GM18867 (cell line): ENCODE results near the gene PODXL.
"Not testable (repeated sequence)": the region's sequence is repeated elsewhere in the genome, so short reads cannot be mapped to it uniquely, and the experiment has no call there.

Experiments
- ATAC-seq: cut with Tn5 transposase; IDR thresholded peaks from one replicate; pipeline ENCODE4 v1.9.1; 2021; ENCODE audit warnings: mild to moderate bottlenecking, moderate library complexity; ENCODE audit not compliant: unreplicated experiment

Gene PODXL

DNA sequence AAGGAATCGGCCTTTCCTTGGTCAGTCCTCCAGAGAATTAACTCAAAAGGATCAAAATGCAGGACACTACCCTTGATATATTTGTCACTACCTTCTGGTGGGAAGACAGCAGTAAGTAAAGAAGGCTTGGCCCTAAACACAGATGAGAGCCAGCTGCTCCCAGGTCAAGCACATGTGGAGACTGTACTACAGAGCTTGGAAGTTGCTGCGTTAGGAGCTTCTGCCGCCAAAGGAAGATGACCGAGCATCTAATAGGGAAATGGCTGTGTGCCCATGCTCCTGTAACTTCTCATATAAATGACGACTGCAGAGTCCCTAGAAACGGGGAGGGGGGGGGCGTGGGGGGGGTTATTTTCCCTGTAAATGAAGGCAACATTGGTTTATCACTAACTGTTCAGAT, 59.0 kb downstream of the PODXL start:
- ATAC-seq: no peak

DNA sequence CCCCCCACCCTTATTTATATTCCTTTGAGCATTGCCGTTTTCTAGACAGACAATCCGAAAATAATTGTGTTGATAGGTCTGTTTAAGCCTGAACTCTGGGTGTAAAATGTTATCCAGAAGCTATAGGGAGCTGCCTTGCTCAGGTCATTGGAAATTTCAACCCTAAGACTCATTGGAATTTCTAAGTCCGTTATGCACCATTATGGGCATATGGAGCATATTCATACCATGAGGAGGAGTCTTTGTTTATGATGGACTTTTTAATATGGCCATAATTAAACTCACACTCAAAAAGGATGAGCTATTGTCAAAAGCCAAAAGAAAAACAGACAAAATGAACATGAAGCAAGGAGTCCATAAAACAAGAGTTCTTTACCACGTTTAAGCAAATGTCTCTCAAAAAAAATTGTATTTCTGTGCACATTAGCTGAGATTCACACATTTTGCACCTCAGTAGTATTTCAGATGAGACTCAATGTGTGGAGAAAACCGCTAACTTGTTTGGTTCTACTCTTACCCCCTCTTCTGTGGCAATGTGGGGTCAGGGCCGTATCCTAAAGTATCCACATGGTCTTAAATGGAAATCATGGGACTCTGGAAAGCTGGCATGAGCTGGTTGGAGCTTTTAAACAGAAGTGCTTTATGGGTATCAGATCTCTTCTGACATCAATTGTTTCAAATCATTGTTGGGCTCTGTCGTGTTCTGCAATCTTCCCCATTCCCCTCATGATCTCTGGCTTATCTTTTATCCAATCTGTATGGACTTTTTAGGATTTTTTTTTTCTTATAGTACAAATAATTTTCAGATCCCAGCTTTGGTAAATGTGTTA, 60.5 kb downstream of the PODXL start:
- ATAC-seq: no peak

DNA sequence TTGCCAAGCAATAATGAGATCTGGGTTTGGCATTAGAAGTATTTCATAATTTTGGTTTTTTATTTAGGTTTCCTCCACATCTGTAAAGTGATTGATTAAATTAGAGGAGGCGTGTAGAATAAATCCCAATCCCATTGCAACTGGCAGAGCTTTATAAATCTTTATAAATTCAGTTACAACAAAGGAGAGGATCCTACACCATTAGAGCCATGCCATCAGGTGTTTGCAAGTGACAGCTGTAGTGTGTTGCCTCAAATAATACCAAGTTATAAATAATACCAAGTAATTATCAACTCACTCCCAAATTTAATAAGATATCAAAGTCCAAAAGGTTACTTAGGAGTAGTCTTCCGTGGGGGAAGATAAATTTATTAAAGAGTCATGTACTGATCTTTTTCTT, 62.2 kb downstream of the PODXL start:
- no peak for ATAC-seq

DNA sequence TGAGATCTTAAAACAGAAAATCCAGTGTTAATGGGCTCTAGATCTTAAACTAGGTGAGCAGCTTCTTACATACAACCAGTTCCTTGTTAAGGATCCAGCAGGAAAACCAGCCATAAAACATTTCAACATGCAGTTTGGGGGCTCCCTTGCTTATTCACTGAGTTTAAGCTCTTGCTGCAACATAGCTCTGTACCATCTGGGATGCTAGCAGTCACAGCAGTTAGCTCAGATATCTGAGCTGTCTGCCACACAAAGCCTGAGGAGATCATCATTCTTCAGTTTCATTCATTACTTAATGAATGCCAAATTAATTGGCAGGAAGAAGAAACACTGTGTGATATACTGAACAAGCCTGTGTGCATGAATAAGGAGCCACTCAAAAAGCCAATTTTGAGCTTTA, 62.8 kb downstream of the PODXL start:
- ATAC-seq: no peak

DNA sequence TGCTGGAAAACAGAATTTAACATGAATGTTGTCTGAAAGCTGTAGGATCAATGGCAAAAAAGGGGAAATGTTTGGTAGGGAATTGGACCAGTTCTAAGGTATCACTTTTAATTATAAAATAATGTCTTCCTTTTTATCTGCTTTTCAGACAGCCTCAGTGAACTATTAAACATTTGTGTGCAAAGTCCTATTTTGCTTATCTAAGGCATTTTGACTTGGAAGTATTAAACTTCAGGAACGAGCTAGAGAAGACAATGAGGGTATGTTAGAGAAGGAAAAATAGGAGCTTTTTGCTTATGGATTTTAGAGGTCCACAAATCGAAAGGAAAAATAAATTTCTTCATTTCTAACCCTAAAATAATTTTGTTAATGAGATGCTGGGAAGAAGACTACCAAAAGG, 63.3 kb downstream of the PODXL start:
- ATAC-seq: no peak

DNA sequence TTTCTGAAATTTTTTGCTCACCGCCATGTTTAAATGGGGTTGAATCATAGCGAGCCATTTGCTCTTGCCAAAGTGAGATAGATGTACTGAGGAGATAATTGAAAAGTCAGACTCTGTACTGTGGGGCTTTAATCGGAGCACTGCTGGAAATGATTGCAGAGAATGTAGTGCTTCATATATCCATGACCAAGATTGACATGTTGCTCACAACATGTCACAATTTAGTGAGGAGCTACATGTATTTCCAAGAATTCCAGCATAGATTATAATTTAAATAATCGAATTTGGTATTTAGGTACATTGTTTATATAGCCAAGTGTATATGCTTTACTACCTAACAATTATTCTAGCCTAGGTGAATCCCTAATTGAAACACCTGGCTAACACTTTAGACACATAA, 66.5 kb downstream of the PODXL start:
- ATAC-seq: no peak

DNA sequence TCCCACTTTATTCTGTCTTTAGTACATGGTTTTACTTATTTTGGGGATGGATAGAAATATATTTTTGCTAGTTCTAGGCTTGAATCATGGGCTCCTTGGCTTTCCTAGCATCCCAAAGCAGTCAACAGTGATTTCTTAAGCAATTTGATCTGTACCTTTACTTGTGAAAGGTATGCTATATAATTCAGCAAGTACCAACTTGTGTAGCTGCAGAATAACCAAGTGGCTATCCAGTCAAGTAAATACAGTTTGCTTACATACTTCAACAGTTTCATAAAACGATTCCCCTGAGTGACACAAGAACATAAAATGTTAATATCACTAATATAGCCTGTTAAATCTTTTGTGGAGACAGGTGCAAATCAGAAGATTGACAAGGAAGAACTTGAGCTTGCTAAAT, 67.2 kb downstream of the PODXL start:
- ATAC-seq: no peak

DNA sequence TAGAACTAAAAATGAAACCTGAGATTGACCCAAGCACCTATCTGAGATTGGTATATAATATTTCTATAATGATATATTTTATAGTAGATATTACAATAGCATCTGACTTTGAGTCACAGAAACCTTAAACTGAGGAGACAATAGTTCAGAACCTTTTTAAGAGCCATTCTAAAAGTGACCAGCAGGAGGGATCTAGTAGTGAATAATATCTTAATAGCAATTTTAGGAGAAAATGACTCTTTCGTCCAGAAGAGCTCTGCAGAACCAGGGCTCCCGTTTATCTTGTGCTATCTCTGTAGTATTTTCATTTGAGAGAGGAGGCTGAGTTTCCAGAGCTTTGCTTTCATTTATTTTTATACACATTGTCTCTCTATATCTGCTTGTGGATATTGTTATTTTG, 68.1 kb downstream of the PODXL start:
- ATAC-seq: no peak

DNA sequence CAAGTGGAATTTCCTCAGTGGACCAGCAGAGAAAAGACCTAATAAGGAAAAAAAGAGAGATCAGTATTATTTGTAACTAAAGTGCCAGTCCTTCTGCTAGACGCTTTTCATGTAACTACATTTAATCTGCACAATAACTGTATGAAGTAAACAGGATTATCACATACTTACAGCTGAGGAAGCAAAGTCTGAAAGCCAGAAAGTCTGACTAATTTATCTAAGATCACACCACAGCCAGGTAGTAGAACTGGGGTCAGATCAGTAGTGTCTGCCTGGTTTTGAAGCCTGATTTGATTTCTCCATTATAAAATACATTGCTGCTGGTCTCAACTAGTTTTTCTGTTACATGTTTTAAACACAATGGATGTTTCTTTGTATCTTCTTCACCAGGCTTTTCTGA, 69.2 kb downstream of the PODXL start:
- ATAC-seq: no peak

DNA sequence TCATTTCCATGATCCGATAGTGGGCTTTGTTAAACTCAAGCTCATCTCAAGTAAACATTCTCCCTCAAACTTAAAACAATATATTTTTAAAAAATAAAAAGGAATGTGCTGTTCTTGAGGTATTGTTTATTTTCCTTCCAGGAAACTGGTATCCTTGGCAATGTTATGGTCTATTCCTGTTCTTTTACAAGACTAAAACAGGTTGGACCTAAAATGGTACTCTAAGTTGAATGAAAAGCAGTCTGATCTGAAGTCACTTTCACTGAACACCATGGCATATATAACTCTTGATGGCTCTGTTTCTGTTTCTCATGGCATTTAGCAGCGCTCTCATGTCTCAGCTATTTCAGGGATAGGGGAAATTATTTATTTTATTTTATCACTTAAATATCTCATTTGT, 70.1 kb downstream of the PODXL start:
- no peak for ATAC-seq

DNA sequence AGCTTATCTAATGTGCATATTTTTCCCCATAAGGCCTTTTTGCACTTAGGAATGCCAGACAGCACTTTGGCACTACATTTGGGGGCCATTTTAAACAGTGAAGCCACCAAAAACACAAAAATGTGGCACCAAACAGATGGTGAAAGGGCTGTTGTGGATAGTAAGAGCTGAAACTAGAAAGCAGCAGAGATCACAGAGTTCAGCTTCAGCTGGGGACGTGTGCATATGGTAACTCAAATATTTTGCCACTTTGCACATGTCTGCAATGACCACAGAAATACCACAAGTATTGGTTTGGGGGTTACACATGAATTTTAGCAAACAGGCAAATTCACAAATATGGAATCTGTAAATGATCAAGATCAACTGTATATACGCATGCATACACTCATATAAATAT, 72.8 kb downstream of the PODXL start:
- ATAC-seq: no peak

DNA sequence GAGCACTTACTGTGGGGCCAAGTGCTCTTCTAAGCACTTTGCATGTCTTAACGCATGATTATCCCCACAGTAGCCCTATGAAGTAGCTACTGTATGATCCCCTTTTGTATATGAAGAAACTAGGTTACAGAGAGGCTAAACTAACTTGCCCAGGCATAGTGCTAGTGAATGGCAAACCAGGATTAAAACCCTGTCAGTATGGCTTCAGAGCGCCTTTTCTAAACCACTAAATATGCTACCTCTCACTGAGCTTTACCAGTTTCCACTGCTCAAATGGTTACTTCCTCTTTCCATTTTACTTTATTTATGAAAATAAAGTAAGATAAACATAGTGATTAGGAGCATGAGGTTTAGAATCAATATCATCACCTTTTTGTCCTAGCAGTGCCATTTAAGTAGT, 73.6 kb downstream of the PODXL start:
- peak; percentile 75 for ATAC-seq

DNA sequence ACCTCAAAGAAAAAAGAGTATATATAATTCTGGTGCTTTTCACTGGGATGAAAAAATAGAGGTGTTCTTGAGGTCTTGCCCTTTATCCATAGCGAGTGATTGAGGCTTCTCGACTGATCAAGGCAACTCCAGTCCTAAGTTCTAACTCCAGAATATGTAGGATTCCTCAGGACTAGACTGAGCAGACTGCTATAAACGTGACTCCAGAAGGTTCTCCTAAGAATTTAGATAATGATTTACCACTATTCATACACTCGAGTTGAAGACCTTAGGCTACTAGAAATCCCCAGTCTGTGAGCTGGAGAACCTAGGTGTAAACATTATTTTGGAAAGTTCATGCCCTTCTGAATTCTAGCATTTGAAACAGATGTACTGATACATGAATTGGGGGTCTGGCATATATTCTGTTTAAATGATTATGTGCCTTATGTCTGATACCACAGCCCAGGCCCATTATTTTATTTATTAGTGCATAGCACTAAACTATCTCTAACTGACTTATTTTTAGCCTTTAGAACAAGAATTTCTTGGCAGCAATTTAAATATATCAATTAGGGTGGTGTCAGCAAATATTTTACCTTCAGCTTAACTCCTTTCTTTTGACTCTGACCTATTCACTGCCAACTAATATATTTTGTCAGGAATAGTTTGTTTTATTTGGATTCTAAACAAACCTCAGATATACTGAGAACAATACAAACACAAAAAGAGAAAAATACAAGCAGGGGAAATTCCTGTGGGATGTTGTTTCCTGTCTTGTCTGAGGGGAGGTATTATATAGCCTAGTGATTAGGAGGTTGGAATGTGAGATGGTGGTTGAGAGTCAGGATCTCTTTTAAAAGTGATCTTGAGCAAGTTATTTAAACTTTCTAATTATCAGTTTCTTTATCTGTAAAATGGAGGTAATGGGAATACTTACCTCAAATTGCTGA, 75.8 kb downstream of the PODXL start:
- ATAC-seq: no peak

DNA sequence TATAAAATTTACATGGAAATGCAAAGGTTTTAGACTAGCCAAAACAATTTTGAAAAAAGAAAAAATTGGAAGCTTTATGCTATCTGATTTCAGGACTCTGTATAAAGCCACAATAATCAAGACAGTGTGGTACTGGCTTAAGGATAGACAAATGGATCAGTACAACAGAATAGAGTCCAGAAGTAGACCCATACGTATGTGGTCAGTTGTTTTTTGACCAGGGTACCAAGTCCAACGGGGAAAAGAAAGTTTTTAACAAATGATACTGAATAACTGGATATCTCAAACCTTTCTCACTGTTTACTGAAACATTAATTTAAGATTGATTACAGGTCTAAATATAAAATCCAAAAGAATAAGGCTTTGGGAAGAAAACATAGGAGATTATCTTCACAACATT, 79.7 kb downstream of the PODXL start:
- no peak for ATAC-seq

DNA sequence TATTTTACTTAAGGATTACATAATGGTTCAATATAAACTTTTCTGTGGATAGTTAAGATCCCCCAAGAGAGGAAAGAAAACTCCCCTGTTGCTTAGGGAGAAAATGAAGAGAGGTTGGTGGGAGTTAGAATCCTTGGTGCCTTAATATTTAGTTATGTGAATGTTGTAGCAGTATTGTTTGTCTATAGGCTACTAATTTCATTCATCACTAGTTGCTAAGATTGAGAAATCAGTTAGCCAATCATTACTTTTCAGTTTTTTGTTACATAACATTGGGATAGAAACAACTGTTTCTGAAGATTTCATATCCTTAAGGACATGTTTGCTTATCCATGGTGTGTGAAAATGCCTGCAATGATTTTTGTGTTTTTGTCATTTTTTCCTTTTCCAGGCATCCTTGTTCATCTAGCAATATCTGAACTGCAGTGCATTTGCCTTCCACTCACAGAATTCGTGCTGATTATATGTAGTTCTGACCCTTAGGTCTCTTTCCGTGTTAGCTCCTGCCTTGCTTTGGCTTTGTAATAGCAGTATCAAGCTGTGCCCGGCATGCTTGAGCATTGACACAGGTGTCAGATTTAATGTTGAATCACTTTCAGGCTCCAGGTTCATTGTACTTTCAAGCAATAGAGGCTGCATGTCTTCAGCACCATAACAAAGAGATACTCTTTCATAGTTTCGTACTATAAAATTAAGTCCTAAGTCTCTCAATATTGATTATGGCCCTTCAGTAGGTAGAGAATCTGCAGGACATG, 85.0 kb downstream of the PODXL start:
- no peak for ATAC-seq

DNA sequence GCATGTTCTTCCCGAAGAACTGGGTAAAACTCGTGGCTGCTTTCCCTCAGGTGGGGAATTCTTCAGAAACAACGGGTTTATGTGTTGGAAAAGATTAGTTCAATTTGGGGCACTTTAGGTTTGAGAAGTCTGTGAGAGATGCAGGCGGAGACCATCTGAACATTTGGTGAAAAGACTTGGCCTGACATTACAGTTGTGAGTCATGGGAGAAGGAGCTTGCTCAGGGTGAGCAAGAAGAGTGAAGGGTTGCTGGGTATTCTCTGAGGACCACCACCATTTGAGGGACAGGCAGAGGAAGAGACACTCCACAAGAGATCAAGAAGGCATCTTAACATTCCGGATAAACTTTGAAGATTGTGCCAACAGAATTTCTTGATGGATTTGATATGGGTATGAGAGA, 88.6 kb downstream of the PODXL start:
- ATAC-seq: no peak

DNA sequence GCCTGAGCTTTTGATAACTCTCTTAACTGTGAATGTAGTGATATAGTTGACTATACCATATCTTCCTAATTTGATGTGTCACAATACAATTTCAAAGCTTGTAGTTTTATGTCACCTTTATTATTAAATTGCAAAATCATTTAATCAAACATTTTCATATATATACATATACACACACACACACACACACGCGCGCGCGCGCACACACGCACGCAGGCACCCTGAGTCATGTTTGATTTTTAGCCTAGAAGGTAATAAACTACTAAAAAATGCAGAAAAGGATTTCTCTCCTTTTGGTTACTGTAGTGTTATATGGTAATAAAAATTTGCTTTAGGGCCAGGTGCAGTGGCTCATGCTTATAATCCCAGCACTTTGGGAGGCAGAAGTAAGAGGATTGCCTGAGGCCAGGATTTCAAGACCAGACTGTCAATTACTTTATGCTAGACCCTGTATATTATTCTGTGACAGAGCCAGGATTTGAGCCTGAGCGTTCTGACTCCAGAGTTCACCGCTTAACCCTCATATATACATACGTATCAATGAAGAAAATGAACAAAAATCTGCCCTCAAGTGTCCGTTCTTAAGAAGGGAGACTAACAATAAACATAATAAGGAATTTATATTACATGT, 89.6 kb downstream of the PODXL start:
- no peak for ATAC-seq

DNA sequence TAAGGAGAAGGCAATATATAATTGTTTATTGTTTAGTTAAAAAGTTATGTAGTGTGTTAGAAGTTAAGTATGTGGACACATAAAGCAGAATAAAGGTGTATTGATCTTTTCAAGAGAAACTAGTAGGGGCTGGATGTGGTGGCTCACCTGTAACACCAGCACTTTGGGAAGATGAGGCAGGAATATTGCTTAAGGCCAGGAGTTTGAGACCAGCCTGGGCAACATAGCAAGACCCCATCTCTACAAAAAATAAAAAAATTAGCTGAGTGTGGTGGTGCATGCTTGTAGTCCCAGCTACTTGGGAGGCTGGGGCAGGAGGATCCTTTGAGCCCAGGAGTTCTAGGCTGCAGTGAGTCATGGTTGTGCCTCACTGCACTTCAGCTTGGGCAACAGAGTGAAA, 93.7 kb downstream of the PODXL start:
- not testable (repeated sequence) for ATAC-seq

DNA sequence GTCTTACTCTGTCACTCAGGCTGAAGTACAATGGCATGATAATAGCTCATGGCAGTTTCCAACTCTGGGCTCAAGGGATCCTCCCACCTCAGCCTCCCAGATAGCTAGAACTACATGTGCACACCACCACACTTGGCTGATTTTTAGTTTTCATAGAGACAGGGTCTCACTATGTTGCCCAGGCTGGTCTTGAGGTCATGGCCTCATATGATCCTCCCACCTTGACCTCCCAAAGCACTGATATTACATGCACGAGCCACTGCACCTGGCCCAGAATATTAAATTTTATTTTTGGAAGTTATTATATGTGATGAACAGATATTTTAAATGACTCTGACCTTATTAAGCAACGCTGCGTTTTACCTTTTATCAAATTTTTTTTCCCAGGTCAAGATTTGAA, 94.4 kb downstream of the PODXL start:
- ATAC-seq: no peak

DNA sequence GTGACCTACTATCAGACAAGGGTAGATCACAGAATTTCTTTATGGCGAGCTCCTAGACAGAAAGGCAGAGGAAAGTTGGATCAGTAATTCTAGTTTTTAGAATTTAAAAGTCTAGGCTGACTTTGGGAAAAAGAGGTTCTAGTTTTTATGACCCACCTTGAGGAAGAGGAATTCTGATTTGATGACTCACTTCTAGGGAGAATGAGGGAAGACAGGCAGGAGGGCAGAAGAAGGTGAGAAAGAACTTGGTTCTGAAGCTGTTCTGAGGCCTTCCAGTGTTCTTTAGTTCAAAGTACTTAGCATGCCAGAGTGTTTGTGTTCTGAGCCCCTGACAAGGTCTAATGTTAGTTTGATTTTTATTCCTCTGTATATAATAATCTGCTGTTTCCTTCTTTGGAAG, 97.2 kb downstream of the PODXL start:
- no peak for ATAC-seq

DNA sequence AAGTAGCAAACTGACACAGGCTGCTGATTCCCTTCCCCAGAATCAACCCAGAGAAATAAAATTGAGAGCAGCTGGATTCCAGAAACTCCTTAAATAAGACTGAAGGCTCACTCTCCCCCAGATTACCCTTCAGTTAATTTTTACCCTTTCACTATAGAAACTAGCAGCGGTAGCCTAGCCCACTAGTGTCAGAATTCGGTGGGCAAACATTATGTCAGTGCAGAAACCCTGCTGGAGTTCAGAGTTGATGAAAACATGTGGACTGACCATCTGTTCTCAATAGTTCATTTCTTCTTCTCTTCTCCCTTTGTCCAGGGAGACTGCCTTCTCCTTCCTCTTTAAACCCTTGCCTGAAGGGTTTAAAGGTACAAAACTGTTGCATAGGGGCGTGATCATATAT, 100.1 kb downstream of the PODXL start:
- no peak for ATAC-seq
